Endothelial cell of umbilical vein (primary cell): ENCODE results near the gene AFF4. TPM values are rescaled to one million over a fixed set of nuclear protein-coding genes. Genes with fewer than 3 reads are reported as not detected.

Experiments
- BruUV-seq: library from RNA; stranded (reverse); fragments of 400-500 nt; replicated peaks from 2 replicates; lab custom pipeline; 2021; lab: Mats Ljungman, UMichigan
- CTCF ChIA-PET: fragments of 300-600, 350-600 bp; sonication (Branson Sonifier 250); formaldehyde crosslinking; loops from one replicate; lab custom pipeline; 2021; ENCODE audit warnings: antibody characterized with exemption, inconsistent platforms; lab: Charles Lee
- POLR2A ChIA-PET: fragments of 300-600, 350-600 bp; sonication (Branson Sonifier 250); formaldehyde crosslinking; loops from one replicate; lab custom pipeline; 2021; ENCODE audit warnings: antibody characterized with exemption, inconsistent platforms; lab: Charles Lee
- DNase-seq: peaks from one replicate; pipeline ENCODE4 v3.0.0-alpha.2; 2011; ENCODE audit warnings: low read depth, low spot score
- FAIRE-seq: peaks from 2 replicates; lab custom pipeline; 2011; peaks lifted over from hg19 to GRCh38; lab: Jason Lieb, UNC
- H2AFZ ChIP-seq: 2 replicates; pipeline ENCODE4 v1.6.0; 2012; ENCODE audit warnings: low read depth, low read length, control low read depth, inconsistent platforms
- H3K27ac ChIP-seq: 2 replicates; pipeline ENCODE4 v1.5.1; 2011; ENCODE audit warnings: low read depth, mild to moderate bottlenecking, control low read depth, low read length, moderate library complexity; ENCODE audit not compliant: insufficient read depth
- H3K27me3 ChIP-seq, 2 experiments: 2 replicates each; pipeline versions ENCODE4 v1.6.0 to v1.6.1; 2011; ENCODE audit warnings: low read length in 2 of 2, mixed read lengths in 1 of 2; ENCODE audit not compliant: control insufficient read depth in 2 of 2, insufficient read depth in 2 of 2
- H3K36me3 ChIP-seq, 2 experiments: 2 replicates in 1 of 2; 3 replicates in 1 of 2; pipeline ENCODE4 v1.5.1; 2011; ENCODE audit warnings: low read length in 2 of 2, mild to moderate bottlenecking in 1 of 2, moderate library complexity in 1 of 2; ENCODE audit not compliant: control insufficient read depth in 2 of 2, insufficient read depth in 2 of 2; ENCODE audit errors: extremely low read depth in 1 of 2
- H3K4me1 ChIP-seq: 3 replicates; pipeline ENCODE4 v1.5.1; 2011; ENCODE audit warnings: mild to moderate bottlenecking, low read length; ENCODE audit not compliant: control insufficient read depth, insufficient read depth; ENCODE audit errors: extremely low read depth
- H3K4me2 ChIP-seq: 2 replicates; pipeline ENCODE4 v1.6.1; 2011; ENCODE audit warnings: low read length, control low read depth, mixed read lengths; ENCODE audit not compliant: insufficient read depth
- H3K4me3 ChIP-seq, 3 experiments: fragments of 200-600 bp in 1 of 3; sonication (generic), shearing (Covaris generic) in 1 of 3; replicated peaks in 1 of 3; 2 replicates each; pipeline ENCODE4 v1.5.1; 2011 to 2016; ENCODE audit warnings: control low read depth in 3 of 3, low read length in 3 of 3, mild to moderate bottlenecking in 2 of 3, inconsistent platforms in 1 of 3, low read depth in 1 of 3, moderate library complexity in 1 of 3; ENCODE audit not compliant: insufficient read depth in 1 of 3
- H3K79me2 ChIP-seq: 2 replicates; pipeline ENCODE4 v1.6.0; 2012; ENCODE audit warnings: low read length, inconsistent platforms; ENCODE audit not compliant: control insufficient read depth, insufficient read depth
- H3K9ac ChIP-seq: replicated peaks from 2 replicates; pipeline ENCODE3; 2011; ENCODE audit warnings: low read length, control low read depth; ENCODE audit not compliant: insufficient read depth; ENCODE audit errors: extremely low read depth
- H3K9me1 ChIP-seq: replicated peaks from 3 replicates; pipeline ENCODE4 v1.6.0; 2011; ENCODE audit warnings: mild to moderate bottlenecking, low read length; ENCODE audit not compliant: control insufficient read depth, insufficient read depth; ENCODE audit errors: extremely low read depth
- H3K9me3 ChIP-seq: replicated peaks from 2 replicates; pipeline ENCODE4 v1.5.1; 2012; ENCODE audit warnings: low read length, inconsistent platforms; ENCODE audit not compliant: control insufficient read depth, insufficient read depth
- H4K20me1 ChIP-seq: replicated peaks from 2 replicates; pipeline ENCODE3; 2011; ENCODE audit warnings: mild to moderate bottlenecking, low read length; ENCODE audit not compliant: control insufficient read depth, insufficient read depth; ENCODE audit errors: extremely low read depth
- EZH2 ChIP-seq: IDR thresholded peaks from 2 replicates; pipeline ENCODE4 v1.6.1; 2012; ENCODE audit warnings: borderline replicate concordance, low read depth, mild to moderate bottlenecking, moderate library complexity, low read length, inconsistent platforms; ENCODE audit not compliant: severe bottlenecking
- FOS ChIP-seq: IDR thresholded peaks from 2 replicates; pipeline ENCODE4 v1.6.1; 2011; ENCODE audit warnings: mild to moderate bottlenecking, low read length, moderate library complexity, borderline replicate concordance; ENCODE audit not compliant: insufficient read depth
- GATA2 ChIP-seq: IDR thresholded peaks from 2 replicates; pipeline ENCODE4 v1.7.0; 2011; ENCODE audit warnings: low read depth, mild to moderate bottlenecking, moderate library complexity, mixed read lengths, low read length; ENCODE audit not compliant: insufficient read length, insufficient read depth
- JUN ChIP-seq: IDR thresholded peaks from 2 replicates; pipeline ENCODE4 v1.6.1; 2011; ENCODE audit warnings: borderline replicate concordance, low read depth; ENCODE audit not compliant: insufficient read length, insufficient read depth
- MYC ChIP-seq: IDR thresholded peaks from one replicate; pipeline ENCODE4 v1.6.1; 2011; ENCODE audit warnings: mild to moderate bottlenecking, low read depth, low read length
- POLR2A ChIP-seq: IDR thresholded peaks from 2 replicates; pipeline ENCODE4 v1.6.1; 2012; ENCODE audit warnings: low read depth, mild to moderate bottlenecking, control low read depth, low read length
- POLR2AphosphoS5 ChIP-seq: IDR thresholded peaks from 2 replicates; pipeline ENCODE4 v1.6.1; 2012; ENCODE audit warnings: low read depth, mild to moderate bottlenecking, control low read depth, low read length, moderate library complexity; ENCODE audit not compliant: insufficient read depth
- dilution Hi-C: fragments of 300-500 bp; cut with MboI; formaldehyde crosslinking; loops from one replicate; pipeline ENCODE4 v1.15.0; 2019; ENCODE audit warnings: low sequenced_read_pairs; ENCODE audit not compliant: extremely low pct_ligation_motif_present
- intact Hi-C: fragments of 100-400 bp; cut with micrococcal nuclease; formaldehyde crosslinking; loops from one replicate; pipeline ENCODE4 v1.10.0; 2022
- polyA plus RNA-seq, 4 experiments: library from polyadenylated mRNA; depleted of rRNA in 3 of 4; stranded (reverse) in 3 of 4; unstranded in 1 of 4; fragments of >200 nt; gene quantifications; 2 replicates each; pipeline versions ENCODE4 v1.2.1 to v1.2.3, GENCODE V29; 2011 to 2012; ENCODE audit warnings: missing spikeins in 1 of 4
- total RNA-seq: library from RNA; stranded (reverse); gene quantifications from 2 replicates; pipeline ENCODE4 v1.2.3, GENCODE V29; 2021
- TF ChIP-seq, protein P1 (sequence below), 2 donors: IDR thresholded peaks; 1 replicate in 1 of 2; 2 replicates in 1 of 2; pipeline ENCODE4 v1.5.1; 2011; ENCODE audit warnings: low read length in 2 of 2, mild to moderate bottlenecking in 2 of 2, moderate library complexity in 2 of 2, control low read depth in 1 of 2, inconsistent platforms in 1 of 2, low read depth in 1 of 2; ENCODE audit not compliant: insufficient read depth in 1 of 2; ENCODE audit errors: extremely low read depth in 1 of 2
- TF ChIP-seq, protein P2 (sequence below): IDR thresholded peaks from 2 replicates; pipeline ENCODE4 v1.6.1; 2011; ENCODE audit not compliant: insufficient read depth, insufficient read length

AFF4 gene
- total and polyA plus RNA-seq, 2 donors (not counting 3 experiments of a cell fraction or from before 2014, with no cell fraction given), result 27.0 to 88.3 TPM

- ChIA-PET POLR2A (no interaction called here), CTCF (interaction anchor here (1.2 kb wide), 1 partner anchor 9 kb away, joined by 5 read pairs; no protein-coding TSS in a partner anchor)
- FAIRE-seq, result no peak
These were observed 22.1 kb downstream of the AFF4 start for GRCh38 chr5:132941331-132941730.

More at GRCh38 chr5:132941331-132941730, 22.1 kb downstream of the AFF4 start:
- DNase-seq, result no peak
- Histone ChIP-seq H3K4me1 (no peaks in the 10 kb centered on the region), H3K27me3 (no peaks in the 10 kb centered on the region), H4K20me1 (peaks cover 15% of the 10 kb centered on the region), H3K9me1 (no peaks in the 10 kb centered on the region), H3K36me3 (peaks cover 2 to 6% of the 10 kb centered on the region in 2 experiments), H3K27ac (no peak overlapping the region), H2AFZ (no peak overlapping the region), H3K9me3 (no peaks in the 10 kb centered on the region), H3K79me2 (peaks cover 93% of the 10 kb centered on the region), H3K9ac (no peak overlapping the region), H3K4me2 (no peak overlapping the region), H3K4me3 (no peak overlapping the region)
- no peak for TF ChIP-seq POLR2A
- no peak for TF ChIP-seq MYC
- no peak for TF ChIP-seq GATA2
- no peak for TF ChIP-seq EZH2
- TF ChIP-seq, protein P1, sequence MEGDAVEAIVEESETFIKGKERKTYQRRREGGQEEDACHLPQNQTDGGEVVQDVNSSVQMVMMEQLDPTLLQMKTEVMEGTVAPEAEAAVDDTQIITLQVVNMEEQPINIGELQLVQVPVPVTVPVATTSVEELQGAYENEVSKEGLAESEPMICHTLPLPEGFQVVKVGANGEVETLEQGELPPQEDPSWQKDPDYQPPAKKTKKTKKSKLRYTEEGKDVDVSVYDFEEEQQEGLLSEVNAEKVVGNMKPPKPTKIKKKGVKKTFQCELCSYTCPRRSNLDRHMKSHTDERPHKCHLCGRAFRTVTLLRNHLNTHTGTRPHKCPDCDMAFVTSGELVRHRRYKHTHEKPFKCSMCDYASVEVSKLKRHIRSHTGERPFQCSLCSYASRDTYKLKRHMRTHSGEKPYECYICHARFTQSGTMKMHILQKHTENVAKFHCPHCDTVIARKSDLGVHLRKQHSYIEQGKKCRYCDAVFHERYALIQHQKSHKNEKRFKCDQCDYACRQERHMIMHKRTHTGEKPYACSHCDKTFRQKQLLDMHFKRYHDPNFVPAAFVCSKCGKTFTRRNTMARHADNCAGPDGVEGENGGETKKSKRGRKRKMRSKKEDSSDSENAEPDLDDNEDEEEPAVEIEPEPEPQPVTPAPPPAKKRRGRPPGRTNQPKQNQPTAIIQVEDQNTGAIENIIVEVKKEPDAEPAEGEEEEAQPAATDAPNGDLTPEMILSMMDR (IDR thresholded peaks at IDR 0.05; ENCODE audit: extremely low read depth in 1 of 2, insufficient read depth in 1 of 2, low read depth in 1 of 2, low read length in 2 of 2), result no peak
- TF ChIP-seq POLR2AphosphoS5, result no peak
- TF ChIP-seq, protein P2, sequence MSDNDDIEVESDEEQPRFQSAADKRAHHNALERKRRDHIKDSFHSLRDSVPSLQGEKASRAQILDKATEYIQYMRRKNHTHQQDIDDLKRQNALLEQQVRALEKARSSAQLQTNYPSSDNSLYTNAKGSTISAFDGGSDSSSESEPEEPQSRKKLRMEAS, result no peak
- no peak for TF ChIP-seq JUN
- no peak for TF ChIP-seq FOS
- BruUV-seq, result no TSS peak
- intact Hi-C loops (no loop called here), dilution Hi-C loops (no loop called here)
